RWPE1 (cell line): ENCODE results near the gene MCCC1.

ENCODE experiments used
- CTCF ChIA-PET: fragments of 350-600 bp; sonication (Branson Sonifier 250); formaldehyde crosslinking; extraction: SDS; loops from one replicate; lab custom pipeline; 2021; lab: Yijun Ruan, JAX
- POLR2A ChIA-PET: fragments of 400-600 bp; formaldehyde crosslinking; extraction: SDS; loops from one replicate; lab custom pipeline; 2020; ENCODE audit warnings: antibody characterized with exemption; ENCODE audit not compliant: low non-redundant PET; lab: Yijun Ruan, JAX
- DNase-seq: peaks from one replicate; pipeline ENCODE4 v3.0.0; 2012; ENCODE audit warnings: low spot score
- H3K27ac ChIP-seq: fragments of 450-650 bp; 2 replicates; pipeline ENCODE4 v1.5.1; 2017
- CTCF ChIP-seq: fragments of 450-650 bp; conservative IDR thresholded peaks from 2 replicates; pipeline ENCODE4 v1.5.1; 2017; ENCODE audit warnings: low read depth, mild to moderate bottlenecking

The MCCC1 gene

GRCh38 chr3:183044547-183045229 lies 54.6 kb downstream of the MCCC1 start:
- DNase-seq: no peak
- POLR2A ChIA-PET: no interaction called here
- CTCF ChIA-PET: interaction anchor here (0.6 kb wide), 1 partner anchor 1659 kb away, joined by 3 read pairs; no protein-coding TSS in a partner anchor
- H3K27ac ChIP-seq: no peak overlapping the region
- no peak for TF ChIP-seq CTCF

- no peak for TF ChIP-seq CTCF
- no peak for DNase-seq
- ChIA-PET CTCF (no interaction called here), POLR2A (no interaction called here)
- H3K27ac ChIP-seq: no peak overlapping the region
These were observed 60.5 kb downstream of the MCCC1 start for GRCh38 chr3:183038757-183039156.

- POLR2A ChIA-PET: no interaction called here
- DNase-seq: no peak
- CTCF ChIA-PET: no interaction called here
- no peak overlapping the region for H3K27ac ChIP-seq
- no peak for TF ChIP-seq CTCF
These were observed 61.1 kb downstream of the MCCC1 start for GRCh38 chr3:183038221-183038620.

- no peak for TF ChIP-seq CTCF
- POLR2A ChIA-PET: no interaction called here
These were observed 65.5 kb downstream of the MCCC1 start for GRCh38 chr3:183033746-183034145.

GRCh38 chr3:183032880-183033555 lies 66.3 kb downstream of the MCCC1 start:
- TF ChIP-seq CTCF: no peak
- CTCF ChIA-PET: interaction anchor here (0.7 kb wide), 1 partner anchor 19 kb away, joined by 3 read pairs; no protein-coding TSS in a partner anchor
- POLR2A ChIA-PET: no interaction called here

More at GRCh38 chr3:183033746-183034145, 65.5 kb downstream of the MCCC1 start:
- DNase-seq: no peak
- CTCF ChIA-PET: interaction anchor here (0.7 kb wide), 1 partner anchor 19 kb away, joined by 3 read pairs; no protein-coding TSS in a partner anchor
- H3K27ac ChIP-seq: no peak overlapping the region

GRCh38 chr3:183031826-183032225 lies 67.5 kb downstream of the MCCC1 start:
- TF ChIP-seq CTCF: no peak
- H3K27ac ChIP-seq: no peak overlapping the region
- POLR2A ChIA-PET: no interaction called here
- no peak for DNase-seq
- CTCF ChIA-PET: no interaction called here

More at GRCh38 chr3:183032880-183033555, 66.3 kb downstream of the MCCC1 start:
- DNase-seq: no peak
- no peak overlapping the region for H3K27ac ChIP-seq
